Endothelial cell (in vitro differentiated cells): ENCODE results near the gene HSPA1L. TPM values are rescaled to one million over a fixed set of nuclear protein-coding genes. Genes with fewer than 3 reads are reported as not detected.
"Not testable (repeated sequence)": the region's sequence is repeated elsewhere in the genome, so short reads cannot be mapped to it uniquely, and the experiment has no call there.

Experiments used
- DNase-seq: peaks from one replicate; pipeline ENCODE4 v3.0.0; 2021; ENCODE audit warnings: low spot score
- H3K27ac Mint-ChIP-seq: one replicate; pipeline ENCODE4 v1.8.0; 2021; ENCODE audit warnings: mixed read lengths, inconsistent platforms; ENCODE audit not compliant: unreplicated experiment
- H3K27me3 Mint-ChIP-seq: one replicate; pipeline ENCODE4 v1.8.0; 2021; ENCODE audit warnings: mild to moderate bottlenecking, moderate library complexity, mixed read lengths, inconsistent platforms; ENCODE audit not compliant: unreplicated experiment
- H3K36me3 Mint-ChIP-seq: one replicate; pipeline ENCODE4 v1.8.0; 2021; ENCODE audit warnings: mild to moderate bottlenecking, low read depth, mixed read lengths, inconsistent platforms; ENCODE audit not compliant: unreplicated experiment
- H3K4me1 Mint-ChIP-seq: one replicate; pipeline ENCODE4 v1.8.0; 2021; ENCODE audit warnings: mild to moderate bottlenecking, mixed read lengths, inconsistent platforms; ENCODE audit not compliant: unreplicated experiment
- H3K4me3 Mint-ChIP-seq: one replicate; pipeline ENCODE4 v1.8.0; 2021; ENCODE audit warnings: mild to moderate bottlenecking, mixed read lengths, inconsistent platforms; ENCODE audit not compliant: unreplicated experiment
- H3K9me3 Mint-ChIP-seq: one replicate; pipeline ENCODE4 v1.8.0; 2021; ENCODE audit warnings: mixed read lengths, inconsistent platforms; ENCODE audit not compliant: unreplicated experiment
- total RNA-seq: library from RNA; stranded (reverse); fragmentation: NEBNext Ultra II Directional; extraction: Animal tissue kit (Norgen Biotek cat#: 25700); gene quantifications from one replicate; pipeline ENCODE4 v1.2.1, GENCODE V29; 2021; ENCODE audit not compliant: unreplicated experiment
- TF ChIP-seq, protein P1 (sequence below): fragments of 200-600 bp; sonication (generic); IDR thresholded peaks from one replicate; pipeline ENCODE4 v1.5.0; 2021; ENCODE audit warnings: antibody characterized with exemption; ENCODE audit not compliant: unreplicated experiment

HSPA1L gene
- total RNA-seq, 1 donor from 2014 or later: 0.82 TPM

- Mint-ChIP-seq H3K9me3 (no peaks in the 10 kb centered on the region), H3K4me1 (peaks cover 19% of the 10 kb centered on the region), H3K4me3 (peak overlapping the region; percentile 83), H3K27ac (peak overlapping the region; percentile 20), H3K27me3 (peaks cover 8% of the 10 kb centered on the region), H3K36me3 (peaks cover 12% of the 10 kb centered on the region)
- TF ChIP-seq, protein P1, sequence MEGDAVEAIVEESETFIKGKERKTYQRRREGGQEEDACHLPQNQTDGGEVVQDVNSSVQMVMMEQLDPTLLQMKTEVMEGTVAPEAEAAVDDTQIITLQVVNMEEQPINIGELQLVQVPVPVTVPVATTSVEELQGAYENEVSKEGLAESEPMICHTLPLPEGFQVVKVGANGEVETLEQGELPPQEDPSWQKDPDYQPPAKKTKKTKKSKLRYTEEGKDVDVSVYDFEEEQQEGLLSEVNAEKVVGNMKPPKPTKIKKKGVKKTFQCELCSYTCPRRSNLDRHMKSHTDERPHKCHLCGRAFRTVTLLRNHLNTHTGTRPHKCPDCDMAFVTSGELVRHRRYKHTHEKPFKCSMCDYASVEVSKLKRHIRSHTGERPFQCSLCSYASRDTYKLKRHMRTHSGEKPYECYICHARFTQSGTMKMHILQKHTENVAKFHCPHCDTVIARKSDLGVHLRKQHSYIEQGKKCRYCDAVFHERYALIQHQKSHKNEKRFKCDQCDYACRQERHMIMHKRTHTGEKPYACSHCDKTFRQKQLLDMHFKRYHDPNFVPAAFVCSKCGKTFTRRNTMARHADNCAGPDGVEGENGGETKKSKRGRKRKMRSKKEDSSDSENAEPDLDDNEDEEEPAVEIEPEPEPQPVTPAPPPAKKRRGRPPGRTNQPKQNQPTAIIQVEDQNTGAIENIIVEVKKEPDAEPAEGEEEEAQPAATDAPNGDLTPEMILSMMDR: no peak
- no peak for DNase-seq
These were observed 20.7 kb downstream of the HSPA1L start for GRCh38 chr6:31794294-31794865.

GRCh38 chr6:31793927-31794245, 21.2 kb downstream of the HSPA1L start:
- Mint-ChIP-seq H3K36me3 (peaks cover 12% of the 10 kb centered on the region), H3K4me1 (peaks cover 19% of the 10 kb centered on the region), H3K4me3 (peak overlapping the region; percentile 83)
- H3K27me3 Mint-ChIP-seq, H3K9me3 Mint-ChIP-seq, H3K27ac Mint-ChIP-seq, DNase-seq: not testable (repeated sequence)

DNA sequence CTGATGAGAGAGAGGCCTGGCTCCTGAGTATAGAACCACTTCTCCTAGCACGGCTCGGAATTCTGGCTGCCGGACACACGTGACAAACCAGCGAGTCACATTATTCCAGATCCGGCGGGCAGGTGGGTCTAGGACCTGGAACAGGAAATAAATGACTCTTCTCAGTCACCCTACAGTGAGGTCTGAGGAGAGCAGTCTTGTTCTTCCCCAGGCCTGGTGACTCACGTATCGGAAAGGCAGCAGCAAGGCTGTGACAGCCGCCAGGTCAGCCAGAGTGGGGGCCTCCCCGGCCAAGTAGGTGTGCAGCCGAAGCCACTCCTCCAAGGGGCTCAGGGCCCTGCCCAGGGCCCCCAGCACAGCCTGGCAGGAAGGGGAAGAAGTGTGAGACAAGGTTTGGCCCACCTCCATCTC, 22.3 kb downstream of the HSPA1L start:
- H3K36me3 Mint-ChIP-seq: peaks cover 12% of the 10 kb centered on the region
- no peak overlapping the region for H3K4me3 Mint-ChIP-seq

DNA sequence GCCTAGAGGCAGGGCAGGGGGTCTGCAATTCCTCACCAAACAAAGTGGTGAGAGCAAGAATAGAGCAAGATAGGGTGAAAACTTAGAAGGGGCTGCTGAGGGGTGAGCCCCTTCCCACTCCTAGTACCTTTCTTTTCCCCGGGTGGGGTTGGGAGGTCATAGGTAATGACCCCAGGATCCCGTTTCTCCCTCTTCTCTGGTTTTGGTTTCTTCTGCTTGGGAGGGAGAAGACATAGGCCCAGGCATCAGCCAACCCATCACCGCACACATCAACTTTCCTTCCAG, 23.1 kb downstream of the HSPA1L start:
- Mint-ChIP-seq H3K4me3 (no peak overlapping the region), H3K27me3 (peaks cover 8% of the 10 kb centered on the region), H3K27ac (no peak overlapping the region), H3K36me3 (peaks cover 11% of the 10 kb centered on the region), H3K9me3 (no peaks in the 10 kb centered on the region), H3K4me1 (peaks cover 15% of the 10 kb centered on the region)
- TF ChIP-seq, protein P1: no peak
- DNase-seq: no peak

More for the DNA sequence above, 22.3 kb downstream of the HSPA1L start:
- TF ChIP-seq, protein P1: no peak
- Mint-ChIP-seq H3K9me3 (no peaks in the 10 kb centered on the region), H3K4me1 (peaks cover 18% of the 10 kb centered on the region), H3K27me3 (peaks cover 8% of the 10 kb centered on the region), H3K27ac (no peak overlapping the region)
- no peak for DNase-seq

- no peaks in the 10 kb centered on the region for H3K9me3 Mint-ChIP-seq
- peaks cover 13% of the 10 kb centered on the region for H3K4me1 Mint-ChIP-seq
- no peak overlapping the region for H3K27ac Mint-ChIP-seq
- H3K36me3 Mint-ChIP-seq: peaks cover 8% of the 10 kb centered on the region
- DNase-seq: peak; percentile 70
- TF ChIP-seq, protein P1: no peak
- peaks cover 6% of the 10 kb centered on the region for H3K27me3 Mint-ChIP-seq
- H3K4me3 Mint-ChIP-seq: peak overlapping the region; percentile 72
These were observed 23.6 kb downstream of the HSPA1L start for GRCh38 chr6:31791324-31792089.
